Transverse colon (tissue), 4 donors: ENCODE data around the gene RAB24. TPM values are rescaled to one million over a fixed set of nuclear protein-coding genes. Genes with fewer than 3 reads are reported as not detected.
A peak's percentile ranks its signal among the peaks of the same experiment; 100 is the strongest.

Experiments used
- DNase-seq: peaks from one replicate; pipeline ENCODE4 v3.0.0-alpha.2; 2019
- H3K27ac ChIP-seq, 4 donors: fragments of 200-600 bp; sonication (generic); 2 replicates each; pipeline ENCODE4 v1.5.1; 2016 to 2018; ENCODE audit warnings: inconsistent platforms in 4 of 4
- H3K27me3 ChIP-seq: fragments of 200-600 bp; sonication (generic); 2 replicates; pipeline ENCODE4 v1.5.1; 2017; ENCODE audit warnings: inconsistent platforms
- H3K36me3 ChIP-seq, 4 donors: fragments of 200-600 bp; sonication (generic); 2 replicates each; pipeline ENCODE4 v1.5.1; 2017 to 2019; ENCODE audit warnings: inconsistent platforms in 4 of 4
- H3K4me1 ChIP-seq, 4 donors: fragments of 200-600 bp; sonication (generic); 2 replicates each; pipeline ENCODE4 v1.5.1; 2017 to 2020; ENCODE audit warnings: inconsistent platforms in 4 of 4
- H3K4me3 ChIP-seq, 4 donors: fragments of 200-600 bp; sonication (generic); 1 replicate in 1 of 4; 2 replicates in 3 of 4; pipeline versions ENCODE4 v1.5.1 to v1.6.1; 2017 to 2019; ENCODE audit warnings: inconsistent platforms in 4 of 4
- H3K9me3 ChIP-seq, 2 donors: fragments of 200-600 bp; sonication (generic); 2 replicates each; pipeline ENCODE4 v1.5.1; 2017 to 2019; ENCODE audit warnings: inconsistent platforms in 2 of 2
- CTCF ChIP-seq, 5 experiments: fragments of 200-600 bp in 3 of 5; fragments of 450-650 bp in 2 of 5; sonication (generic) in 3 of 5; IDR thresholded peaks; 1 replicate in 2 of 5; 2 replicates in 3 of 5; pipeline ENCODE4 v1.5.1; 2016 to 2017; ENCODE audit warnings: antibody characterized with exemption in 5 of 5, inconsistent platforms in 3 of 5, mild to moderate bottlenecking in 2 of 5, moderate library complexity in 1 of 5
- EP300 ChIP-seq: sonication (generic); formaldehyde crosslinking; IDR thresholded peaks from one replicate; pipeline ENCODE4 v1.6.1; 2017; ENCODE audit warnings: antibody characterized with exemption, low read depth
- POLR2A ChIP-seq: fragments of 450-650 bp; IDR thresholded peaks from one replicate; pipeline ENCODE4 v1.6.1; 2016; ENCODE audit warnings: antibody characterized with exemption, mild to moderate bottlenecking, moderate library complexity
- POLR2AphosphoS5 ChIP-seq, 3 donors: sonication (generic); formaldehyde crosslinking; IDR thresholded peaks; one replicate each; pipeline ENCODE4 v1.6.1; 2016; ENCODE audit warnings: antibody characterized with exemption in 3 of 3
- WGBS, 2 donors: methylation state at CpG; one replicate each; pipeline ENCODE4 v1.1.5; 2018; ENCODE audit warnings: low coverage in 1 of 2; 5-methylcytosine and 5-hydroxymethylcytosine counted together
- in situ Hi-C, 4 donors: fragments of 200-750 bp; cut with MboI; loops; one replicate each; pipeline versions ENCODE4 v1.15.0 to v1.15.1; 2017; ENCODE audit warnings: low sequenced_read_pairs in 3 of 4, low pct_ligation_motif_present in 1 of 4, low pct_unique_long_range_greater_than_20kb in 1 of 4
- intact Hi-C: fragments of 100-400 bp; cut with DNase I; formaldehyde crosslinking; loops from one replicate; pipeline ENCODE4 v1.15.1; 2023; ENCODE audit warnings: low total_unique reads
- total RNA-seq, 4 donors: library from RNA; depleted of rRNA; stranded (reverse); fragments of >200 nt; gene quantifications; one replicate each; pipeline ENCODE4 v1.1.0, GENCODE V29; 2016

RAB24 gene
- total RNA-seq, 4 donors from 2014 or later: 38.2 to 68.1 (median 51.8) TPM

DNA sequence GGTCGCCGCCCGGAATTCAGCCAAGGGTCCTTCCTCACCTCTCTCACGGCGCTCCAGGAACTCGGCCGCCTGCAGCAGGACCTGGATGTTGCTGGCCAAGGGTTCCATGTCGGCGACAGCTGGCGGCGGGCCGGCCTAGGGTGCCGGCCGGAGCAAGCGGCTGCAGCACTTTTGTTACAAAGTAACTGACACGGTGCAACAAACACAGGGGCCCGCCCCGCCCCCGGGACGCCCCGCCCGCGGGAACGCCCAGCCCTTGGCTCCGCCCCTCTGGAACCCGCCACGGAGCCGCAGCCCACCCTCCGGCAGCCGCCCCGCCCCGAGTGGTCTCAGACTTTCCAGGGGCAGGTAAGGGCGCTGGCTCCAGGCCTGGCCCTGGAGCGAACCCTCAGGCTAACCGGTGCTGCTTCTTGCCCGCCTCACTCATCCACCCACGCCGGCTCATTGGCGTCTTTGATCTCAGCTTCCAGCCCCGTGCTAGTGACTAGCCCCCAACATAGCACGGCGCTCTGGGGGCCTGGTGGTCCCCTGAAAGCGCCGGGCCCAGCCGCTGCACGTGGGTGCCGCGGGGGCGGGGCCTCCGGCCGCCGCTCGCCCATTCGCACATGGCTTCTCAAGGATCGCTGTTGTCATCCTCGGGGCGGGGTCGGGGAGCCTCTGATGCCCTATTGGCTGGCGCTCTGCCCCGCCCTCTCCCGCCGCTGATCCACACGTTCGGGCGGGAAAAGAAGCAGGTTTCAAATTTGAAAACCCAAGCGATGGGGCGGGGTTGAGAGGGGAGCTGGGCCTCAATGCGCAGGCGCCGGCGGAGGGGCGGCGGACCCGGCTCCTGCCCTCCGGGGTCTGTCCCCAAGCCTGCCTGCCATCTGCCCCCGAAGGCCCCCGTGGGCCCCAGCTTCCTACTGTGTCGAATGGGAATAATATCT lies 8.5 kb upstream of the RAB24 start, which contains the start of gene MXD3:
Gene MXD3, minus strand, starts transcription at position 176 of the 926 bp plus-strand sequence. Its CDS starts 68 bp downstream, at position 108.
- H3K4me3 ChIP-seq: peak within 1 kb of the TSS; percentile 2 to 76 (median 41)
- no peaks in the 10 kb centered on the region for H3K9me3 ChIP-seq
- no peaks in the 10 kb centered on the region for H3K27me3 ChIP-seq
- DNase-seq: peak; percentile 98
- in situ Hi-C loops (loop anchor here in 1 of 4 donors (25.0 kb wide), 1 partner anchor 150 kb away; the partner anchor contains the start of gene DBN1), intact Hi-C loops (loop anchor here (10.0 kb wide), 1 partner anchor 143 kb away; no protein-coding TSS in a partner anchor)
- TF ChIP-seq POLR2A: no peak
- no peak for TF ChIP-seq EP300
- TF ChIP-seq POLR2AphosphoS5 (IDR thresholded peaks at IDR 0.05): no peak
- no peak for TF ChIP-seq CTCF (IDR thresholded peaks at IDR 0.05)
- H3K36me3 ChIP-seq: no peaks in the 10 kb centered on the region
- peak within 1 kb of the TSS; percentile 63 to 70 (median 67) for H3K27ac ChIP-seq
- 2% methylated on average over 13 of the region's 78 CpGs; no CpG with 5 or more reads in 1 of the 2 donors for WGBS, 2 donors
- peaks cover 20 to 35% (median 27%) of the 10 kb centered on the region in 4 donors for H3K4me1 ChIP-seq

DNA sequence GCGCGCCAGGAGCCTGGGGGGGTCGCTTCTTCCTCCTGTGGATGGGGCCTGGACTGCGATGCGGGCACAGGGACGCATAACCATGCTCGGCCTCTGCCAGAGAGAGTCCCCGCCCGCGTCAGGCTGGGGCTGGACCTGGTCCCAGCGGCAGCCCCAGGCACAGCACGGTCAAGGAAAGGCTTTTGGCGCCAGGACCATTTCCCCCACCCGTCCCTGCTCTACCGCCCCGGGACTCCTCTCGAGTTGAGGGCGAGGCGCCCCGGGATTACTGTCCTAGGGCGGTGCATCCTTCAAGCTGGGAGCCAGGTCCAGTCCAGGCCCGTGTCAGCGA lies 7.8 kb upstream of the RAB24 start:
- H3K4me1 ChIP-seq: peaks cover 20 to 35% (median 27%) of the 10 kb centered on the region in 4 donors
- H3K4me3 ChIP-seq: peak overlapping the region; percentile 2 to 76 (median 41)
- peak overlapping the region; percentile 63 to 70 (median 67) for H3K27ac ChIP-seq
- no peaks in the 10 kb centered on the region for H3K27me3 ChIP-seq
- no peaks in the 10 kb centered on the region for H3K9me3 ChIP-seq
- DNase-seq: peak; percentile 38
- intact Hi-C loops: loop anchor here (10.0 kb wide), 1 partner anchor 143 kb away; no protein-coding TSS in a partner anchor
- 4% methylated on average over 23 of the region's 23 CpGs; no CpG with 5 or more reads in 1 of the 2 donors for WGBS, 2 donors
- TF ChIP-seq CTCF (IDR thresholded peaks at IDR 0.05) (no peak), POLR2A (no peak), POLR2AphosphoS5 (IDR thresholded peaks at IDR 0.05) (no peak), EP300 (no peak)
- no peaks in the 10 kb centered on the region for H3K36me3 ChIP-seq
- in situ Hi-C loops: loop anchor here in 1 of 4 donors (25.0 kb wide), 1 partner anchor 151 kb away; the partner anchor contains the start of gene DBN1

- intact Hi-C loops: loop anchor here (10.0 kb wide), 1 partner anchor 144 kb away; no protein-coding TSS in a partner anchor
- peak; percentile 70 for DNase-seq
- Histone ChIP-seq H3K27ac (peak overlapping the region; percentile 63 to 70 (median 67)), H3K9me3 (no peaks in the 10 kb centered on the region), H3K36me3 (no peaks in the 10 kb centered on the region), H3K27me3 (no peaks in the 10 kb centered on the region), H3K4me1 (peaks cover 20 to 36% (median 27%) of the 10 kb centered on the region in 4 donors), H3K4me3 (peak overlapping the region in 3 of 4 donors; percentile 38 to 76 (median 44))
- in situ Hi-C loops: loop anchor here in 1 of 4 donors (25.0 kb wide), 1 partner anchor 151 kb away; the partner anchor contains the start of gene DBN1
- WGBS, 2 donors: 12 to 14% methylated on average over 6 to 19 of the region's 20 CpGs
- TF ChIP-seq POLR2AphosphoS5 (IDR thresholded peaks at IDR 0.05) (peak in 1 of 3 donors; percentile 20), EP300 (no peak)
These were observed 7.4 kb upstream of the RAB24 start for GRCh38 chr5:177310757-177311391.

DNA sequence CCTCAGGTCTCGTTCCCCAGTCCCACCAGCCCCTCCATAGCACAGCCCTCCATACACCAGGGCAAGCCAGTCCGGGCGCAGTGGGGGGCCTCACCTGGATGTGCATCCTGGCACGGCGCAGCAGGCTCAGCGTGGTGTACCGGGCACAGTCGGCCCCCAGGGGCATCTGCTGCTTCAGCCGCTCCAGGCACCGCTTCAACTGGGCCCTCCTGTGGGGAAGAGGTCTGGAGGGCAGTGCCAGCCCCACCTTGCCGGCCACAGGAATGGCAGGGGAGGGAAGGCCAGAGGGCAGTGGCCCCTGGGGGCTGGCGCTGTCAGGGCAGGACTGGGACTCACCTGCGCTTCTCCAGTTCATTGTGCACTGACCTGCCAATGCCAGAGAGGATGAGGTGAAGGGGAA lies 6.8 kb upstream of the RAB24 start:
- Histone ChIP-seq H3K36me3 (no peaks in the 10 kb centered on the region), H3K4me1 (peaks cover 21 to 41% (median 29%) of the 10 kb centered on the region in 4 donors), H3K4me3 (no peak overlapping the region), H3K27me3 (no peaks in the 10 kb centered on the region), H3K9me3 (no peaks in the 10 kb centered on the region), H3K27ac (peak overlapping the region in 2 of 4 donors; percentile 49 to 69)
- TF ChIP-seq POLR2A (no peak), POLR2AphosphoS5 (IDR thresholded peaks at IDR 0.05) (no peak), CTCF (IDR thresholded peaks at IDR 0.05) (no peak), EP300 (no peak)
- 98% methylated on average over 11 of the region's 13 CpGs; no CpG with 5 or more reads in 1 of the 2 donors for WGBS, 2 donors
- intact Hi-C loops: loop anchor here (10.0 kb wide), 1 partner anchor 144 kb away; no protein-coding TSS in a partner anchor
- DNase-seq: no peak
- in situ Hi-C loops: loop anchor here in 1 of 4 donors (25.0 kb wide), 1 partner anchor 152 kb away; the partner anchor contains the start of gene DBN1
